Fibroblast of pulmonary artery (primary cell): ENCODE results near the gene CALML4.

Experiments
- DNase-seq: peaks from one replicate; pipeline ENCODE4 v3.0.0-alpha.2; 2010; ENCODE audit warnings: low read depth
- H3K4me3 ChIP-seq: replicated peaks from 2 replicates; pipeline ENCODE4 v1.5.1; 2011; ENCODE audit warnings: low read depth, mild to moderate bottlenecking, control low read depth, low read length, moderate library complexity
- TF ChIP-seq, protein P1 (sequence below): IDR thresholded peaks from 2 replicates; pipeline ENCODE4 v1.5.1; 2011; ENCODE audit warnings: mild to moderate bottlenecking, control low read depth, low read length, inconsistent platforms; ENCODE audit errors: missing control alignments

Gene CALML4, protein sequence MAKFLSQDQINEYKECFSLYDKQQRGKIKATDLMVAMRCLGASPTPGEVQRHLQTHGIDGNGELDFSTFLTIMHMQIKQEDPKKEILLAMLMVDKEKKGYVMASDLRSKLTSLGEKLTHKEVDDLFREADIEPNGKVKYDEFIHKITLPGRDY

DNA sequence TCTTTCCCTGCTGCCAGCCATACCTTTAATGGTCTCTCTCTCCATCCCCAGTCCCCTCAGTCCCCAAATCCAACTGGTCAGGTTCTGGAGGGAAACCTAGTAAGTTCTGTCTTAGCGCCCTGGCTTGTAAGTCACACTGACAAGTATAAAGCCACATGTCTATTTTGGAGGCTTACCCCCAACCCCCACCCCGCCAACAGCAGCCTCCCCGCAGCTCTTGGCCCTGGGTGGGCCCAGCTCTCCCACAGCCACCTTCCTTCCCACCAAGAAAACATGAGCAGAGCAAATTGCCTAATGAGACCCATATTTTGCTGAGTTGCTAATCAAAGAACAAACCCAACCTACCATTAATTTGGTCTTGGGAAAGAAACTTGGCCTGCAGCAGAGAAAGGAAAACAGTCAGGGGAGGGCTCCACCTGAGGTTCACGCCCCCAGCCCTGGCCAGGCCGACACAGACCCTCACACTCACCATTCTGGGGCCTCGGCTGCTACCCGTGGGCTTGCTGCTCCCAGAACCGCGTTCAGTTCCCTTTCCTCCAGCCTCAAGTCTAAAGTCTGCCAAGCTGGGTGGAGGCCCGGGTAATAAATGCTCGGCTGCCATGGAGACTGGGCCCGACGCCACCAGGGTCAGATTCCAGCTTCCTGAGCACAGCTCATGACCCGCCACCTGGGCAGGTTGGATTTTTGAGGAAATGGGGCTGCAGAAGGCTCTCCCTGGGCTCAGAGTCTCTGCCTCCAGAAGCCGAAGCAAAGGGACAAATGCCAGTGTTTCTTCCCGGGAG is at the start of gene CALML4:
Gene CALML4, minus strand, starts transcription at position 557 of the 782 bp plus-strand sequence. Its CDS starts 85 bp downstream, at position 472.
- no peak within 1 kb of the TSS for H3K4me3 ChIP-seq
- TF ChIP-seq, protein P1, sequence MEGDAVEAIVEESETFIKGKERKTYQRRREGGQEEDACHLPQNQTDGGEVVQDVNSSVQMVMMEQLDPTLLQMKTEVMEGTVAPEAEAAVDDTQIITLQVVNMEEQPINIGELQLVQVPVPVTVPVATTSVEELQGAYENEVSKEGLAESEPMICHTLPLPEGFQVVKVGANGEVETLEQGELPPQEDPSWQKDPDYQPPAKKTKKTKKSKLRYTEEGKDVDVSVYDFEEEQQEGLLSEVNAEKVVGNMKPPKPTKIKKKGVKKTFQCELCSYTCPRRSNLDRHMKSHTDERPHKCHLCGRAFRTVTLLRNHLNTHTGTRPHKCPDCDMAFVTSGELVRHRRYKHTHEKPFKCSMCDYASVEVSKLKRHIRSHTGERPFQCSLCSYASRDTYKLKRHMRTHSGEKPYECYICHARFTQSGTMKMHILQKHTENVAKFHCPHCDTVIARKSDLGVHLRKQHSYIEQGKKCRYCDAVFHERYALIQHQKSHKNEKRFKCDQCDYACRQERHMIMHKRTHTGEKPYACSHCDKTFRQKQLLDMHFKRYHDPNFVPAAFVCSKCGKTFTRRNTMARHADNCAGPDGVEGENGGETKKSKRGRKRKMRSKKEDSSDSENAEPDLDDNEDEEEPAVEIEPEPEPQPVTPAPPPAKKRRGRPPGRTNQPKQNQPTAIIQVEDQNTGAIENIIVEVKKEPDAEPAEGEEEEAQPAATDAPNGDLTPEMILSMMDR, result no peak
- peak; percentile 31 for DNase-seq

DNA sequence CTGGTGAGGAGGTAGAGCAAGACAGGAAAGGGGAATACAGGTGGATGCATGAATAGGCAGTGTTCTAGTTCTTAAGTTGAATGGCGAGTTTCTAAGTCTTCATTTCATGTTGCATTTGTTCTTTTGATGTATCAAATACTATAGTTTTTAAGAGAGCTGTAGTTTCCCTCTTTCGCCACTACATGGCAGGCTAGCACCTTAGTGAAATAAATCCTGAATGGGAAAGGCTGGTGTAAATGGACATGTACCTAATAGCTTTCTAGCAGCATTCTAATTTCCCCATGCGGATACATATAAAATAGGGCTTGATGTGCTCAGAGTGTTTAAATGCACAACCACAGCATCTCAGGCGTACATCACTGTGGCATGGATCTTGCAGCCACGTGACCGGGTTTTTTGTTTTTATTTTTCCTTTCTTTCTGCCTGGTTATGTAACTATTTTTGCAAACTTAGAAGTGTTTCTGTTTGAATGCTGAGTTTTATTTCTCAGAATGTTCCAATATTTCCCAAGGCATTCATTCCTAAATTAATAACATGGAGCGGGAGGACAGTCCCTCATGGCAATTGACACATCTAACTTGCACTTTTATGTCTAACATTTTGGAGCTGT is 47.9 kb upstream of the CALML4 start:
- no peak overlapping the region for H3K4me3 ChIP-seq
- peak; percentile 91 for DNase-seq
- TF ChIP-seq, protein P1, result peak; percentile 93

DNA sequence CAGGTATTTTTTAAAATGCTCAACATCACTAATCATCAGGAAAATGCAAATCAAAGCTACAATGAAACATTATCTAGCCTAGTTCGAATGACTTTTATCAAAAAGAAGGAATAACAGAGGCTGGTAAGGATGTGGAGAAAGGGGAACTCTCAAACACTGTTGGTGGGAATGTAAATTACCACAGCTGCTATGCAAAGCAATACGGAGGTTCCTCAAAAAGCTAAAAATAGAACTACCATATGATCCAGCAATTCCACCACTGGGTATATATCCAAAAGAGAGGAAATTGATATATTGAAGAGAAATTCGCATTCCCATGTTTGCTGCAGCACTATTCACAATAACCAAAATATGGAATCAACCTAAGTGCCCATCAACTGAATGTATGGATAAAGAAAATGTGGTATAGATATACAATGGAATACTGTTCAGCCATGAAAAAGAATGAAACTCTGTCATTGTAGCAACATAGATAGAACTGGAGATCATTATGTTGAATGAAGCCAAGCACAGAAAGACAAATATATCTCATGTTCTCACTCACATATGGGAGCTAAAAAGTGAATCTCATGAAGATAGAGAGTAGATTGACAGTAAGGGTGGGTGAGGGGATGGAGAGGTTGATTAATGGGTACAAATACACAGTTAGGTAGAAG is 44.1 kb upstream of the CALML4 start:
- TF ChIP-seq, protein P1, result no peak
- H3K4me3 ChIP-seq, result no peak overlapping the region
- DNase-seq, result no peak

DNA sequence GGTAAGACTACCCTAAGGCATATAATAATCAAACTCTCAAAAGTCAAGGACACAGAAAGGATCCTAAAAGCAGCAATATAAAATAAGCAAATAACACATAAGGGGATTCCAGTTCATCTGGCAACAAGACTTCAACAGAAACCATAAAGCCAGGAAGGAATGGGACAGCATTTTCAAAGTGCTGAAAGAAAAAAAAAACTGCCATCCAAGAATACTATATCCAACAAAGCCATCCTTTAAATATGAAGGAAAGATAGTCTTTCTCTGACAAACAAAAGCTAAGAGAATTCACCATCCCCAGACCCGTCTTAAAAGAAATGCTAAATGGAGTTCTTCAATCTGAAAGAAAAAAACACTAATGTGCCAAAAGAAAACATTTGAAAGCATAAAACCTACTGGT is 39.1 kb upstream of the CALML4 start:
- no peak for DNase-seq
- no peak overlapping the region for H3K4me3 ChIP-seq
- TF ChIP-seq, protein P1, result no peak

DNA sequence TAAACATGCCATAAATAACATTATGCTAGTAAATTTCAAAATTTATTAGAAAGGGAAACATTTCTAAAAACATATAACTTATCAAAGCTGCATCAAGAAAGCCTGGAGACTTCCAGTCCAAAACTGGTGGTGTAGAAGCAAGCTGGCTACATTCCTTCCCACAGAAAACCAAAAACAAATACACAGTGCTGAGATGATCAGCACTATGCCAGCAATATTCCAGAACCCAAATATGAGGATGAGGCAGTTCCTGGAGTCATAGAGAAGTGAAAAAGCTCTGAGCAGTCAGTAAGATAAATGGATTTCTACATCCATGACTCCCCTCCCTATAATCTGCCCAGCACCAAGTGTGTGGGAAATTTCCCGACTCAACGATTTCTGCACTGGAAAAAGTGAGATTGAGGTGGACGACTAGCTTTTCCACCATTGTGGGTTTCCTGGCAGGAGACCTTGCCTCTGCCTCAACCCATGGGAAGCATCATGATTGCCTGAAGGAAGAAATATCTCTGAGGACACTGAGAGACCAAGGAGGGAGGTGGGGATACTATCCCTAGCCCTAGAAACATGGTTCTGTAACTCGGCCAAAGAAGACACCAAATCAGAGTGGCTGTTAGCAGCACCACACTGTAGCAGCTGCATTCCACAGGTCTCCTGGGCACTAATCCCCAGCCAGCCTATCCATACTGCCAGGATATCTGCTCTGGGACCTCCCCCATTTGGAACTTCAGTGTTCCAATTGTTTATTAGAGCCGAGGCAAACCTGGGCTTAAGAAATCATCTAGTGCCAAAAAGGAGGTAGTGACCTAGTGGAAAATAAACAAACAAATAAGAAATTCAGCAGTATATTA is 36.2 kb upstream of the CALML4 start:
- no peak overlapping the region for H3K4me3 ChIP-seq
- TF ChIP-seq, protein P1, result no peak
- no peak for DNase-seq

DNA sequence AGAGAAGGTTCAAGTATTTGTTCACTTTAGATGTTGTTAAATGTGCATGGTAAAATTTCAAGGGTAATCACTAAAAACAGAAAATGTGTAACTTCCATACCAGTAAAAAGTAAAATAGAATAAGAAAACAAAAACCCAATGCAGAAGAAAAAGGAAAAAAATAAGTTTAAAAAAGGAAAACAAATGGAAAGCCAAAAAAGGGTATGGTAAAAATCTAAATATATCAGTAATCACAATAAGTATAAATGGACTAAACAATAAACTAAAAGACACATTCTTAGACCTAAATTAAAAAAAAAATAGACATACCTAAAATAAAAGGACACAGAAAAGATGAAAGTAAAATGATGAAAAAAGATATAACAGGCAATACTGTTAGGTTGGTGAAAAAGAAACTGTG is 33.9 kb upstream of the CALML4 start:
- TF ChIP-seq, protein P1, result no peak
- no peak for DNase-seq
- H3K4me3 ChIP-seq, result no peak overlapping the region
